Right hindlimb (tissue), 1 donor: ENCODE results near the gene ANK3.

Experiments
- DNase-seq: peaks from one replicate; pipeline ENCODE4 v3.0.0-alpha.2; 2018

The ANK3 gene

DNA sequence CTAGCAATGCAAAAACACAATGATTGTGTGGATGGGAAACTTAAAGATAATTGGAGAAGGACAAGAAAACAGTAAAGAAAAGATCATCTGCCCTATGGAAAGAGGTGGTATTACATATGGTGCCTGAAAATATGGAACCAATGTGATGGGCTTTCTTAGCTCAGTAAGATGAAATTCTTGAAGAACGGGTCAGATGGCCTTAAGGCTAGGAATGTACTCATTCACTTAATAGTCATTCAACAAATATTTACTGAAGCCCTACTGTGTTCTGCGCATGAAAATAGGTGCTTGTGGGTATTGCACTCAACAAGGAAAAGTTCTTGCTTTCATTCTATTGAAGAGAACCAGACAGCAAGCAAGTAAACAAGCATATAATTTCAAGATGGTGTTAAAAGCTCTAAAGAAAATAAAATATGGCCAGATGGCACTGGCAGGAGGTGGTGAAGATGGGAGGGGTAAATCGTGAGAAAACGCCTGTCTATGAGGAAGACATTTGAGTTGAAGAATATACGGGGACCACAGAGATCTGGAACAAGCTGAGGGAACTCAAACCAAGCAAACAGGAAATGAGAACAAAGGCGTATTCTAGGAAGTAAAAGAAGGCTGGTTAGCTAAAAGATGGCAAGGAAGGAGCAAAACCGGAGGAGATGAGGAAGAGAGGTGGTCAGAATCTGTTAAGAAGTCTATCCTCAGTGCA lies 179.7 kb downstream of the ANK3 start:
- DNase-seq: no peak

GRCh38 chr10:60208676-60209269 lies 180.9 kb downstream of the ANK3 start:
- no peak for DNase-seq

DNA sequence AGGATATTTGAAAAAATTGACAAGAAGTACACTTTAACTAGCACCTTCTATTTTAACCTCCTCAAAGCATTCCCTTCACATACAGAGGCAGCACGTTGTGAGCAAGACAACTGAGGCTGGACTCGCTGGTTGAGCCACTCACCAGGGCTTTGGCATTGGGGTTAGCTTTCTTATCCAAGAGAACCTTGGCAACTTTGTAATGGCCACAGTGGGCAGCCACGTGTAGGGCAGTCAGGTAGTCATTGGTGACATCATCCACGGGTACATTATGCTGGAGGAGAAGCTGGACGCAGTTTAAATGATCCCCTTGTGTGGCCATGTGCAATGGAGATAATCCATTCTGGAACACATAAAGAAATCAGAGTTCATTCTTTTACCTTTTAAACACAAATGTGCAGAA lies 181.8 kb downstream of the ANK3 start:
- no peak for DNase-seq

DNA sequence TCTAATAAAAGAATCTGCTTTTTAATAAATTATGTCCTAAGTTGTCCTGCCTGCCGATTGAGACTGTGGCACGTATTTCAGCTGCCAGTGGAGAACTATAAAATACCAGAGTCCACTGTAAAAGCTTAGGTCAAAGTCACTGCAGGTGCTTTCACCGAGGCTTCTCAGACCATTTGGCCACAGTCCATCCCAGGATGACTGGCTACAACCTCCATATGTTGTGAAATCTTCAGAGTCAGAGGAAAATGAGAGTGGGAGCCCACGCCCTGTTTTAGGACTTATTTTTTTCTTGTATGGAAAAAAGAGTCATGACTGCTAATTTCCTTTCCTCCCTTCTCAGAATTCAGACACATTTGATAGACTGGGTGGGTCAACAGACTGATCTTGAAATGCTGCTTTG lies 182.9 kb downstream of the ANK3 start:
- no peak for DNase-seq

DNA sequence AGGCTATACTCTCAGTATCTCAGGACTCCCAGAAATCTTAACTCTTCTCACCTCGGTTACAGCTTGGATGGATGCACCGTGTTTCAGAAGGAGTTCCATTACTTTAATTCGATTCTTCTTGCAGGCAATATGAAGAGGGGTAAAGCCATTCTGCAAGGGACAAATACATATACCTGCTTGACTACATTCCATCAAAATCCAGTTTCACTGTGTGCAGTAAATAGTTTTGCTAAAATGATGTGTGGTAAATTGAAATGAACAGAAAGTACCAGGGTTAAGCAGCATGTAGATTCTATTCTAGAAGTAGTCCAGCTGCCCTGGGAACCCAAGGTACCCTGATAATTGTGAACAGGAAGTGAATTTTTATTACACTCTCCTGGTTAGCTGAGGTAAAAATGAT lies 183.9 kb downstream of the ANK3 start:
- no peak for DNase-seq

DNA sequence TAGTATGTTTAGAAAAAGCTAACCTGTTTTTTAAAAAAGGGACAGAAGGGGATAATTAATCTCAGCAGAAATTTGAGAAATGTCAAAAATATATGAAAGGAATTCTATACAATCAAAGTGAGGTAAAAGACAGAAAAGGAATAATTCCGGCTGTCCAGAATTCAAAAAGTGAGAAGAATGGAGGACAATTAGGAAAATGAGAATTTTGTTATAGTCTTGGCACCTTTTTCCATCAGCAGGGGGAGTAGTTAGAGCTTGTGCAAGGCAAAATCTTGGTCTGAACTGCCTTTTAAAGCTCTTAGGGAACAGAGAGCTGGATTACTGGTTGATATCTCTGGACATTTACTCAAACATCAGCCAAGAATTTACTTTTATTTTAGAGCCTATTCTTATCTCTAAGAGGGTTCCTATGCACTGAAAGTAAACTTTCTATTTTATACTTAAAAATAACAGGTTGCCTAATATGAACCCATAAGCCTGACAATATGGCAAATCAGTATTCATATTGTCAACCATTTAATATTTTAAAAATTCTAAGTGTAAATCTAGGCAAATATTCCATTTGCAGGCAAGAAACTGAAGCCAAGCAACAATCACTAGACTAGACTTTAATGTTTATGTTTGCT lies 185.6 kb downstream of the ANK3 start:
- DNase-seq: no peak

- DNase-seq: no peak
Measured at GRCh38 chr10:60200682-60201053, 189.0 kb downstream of the ANK3 start.

DNA sequence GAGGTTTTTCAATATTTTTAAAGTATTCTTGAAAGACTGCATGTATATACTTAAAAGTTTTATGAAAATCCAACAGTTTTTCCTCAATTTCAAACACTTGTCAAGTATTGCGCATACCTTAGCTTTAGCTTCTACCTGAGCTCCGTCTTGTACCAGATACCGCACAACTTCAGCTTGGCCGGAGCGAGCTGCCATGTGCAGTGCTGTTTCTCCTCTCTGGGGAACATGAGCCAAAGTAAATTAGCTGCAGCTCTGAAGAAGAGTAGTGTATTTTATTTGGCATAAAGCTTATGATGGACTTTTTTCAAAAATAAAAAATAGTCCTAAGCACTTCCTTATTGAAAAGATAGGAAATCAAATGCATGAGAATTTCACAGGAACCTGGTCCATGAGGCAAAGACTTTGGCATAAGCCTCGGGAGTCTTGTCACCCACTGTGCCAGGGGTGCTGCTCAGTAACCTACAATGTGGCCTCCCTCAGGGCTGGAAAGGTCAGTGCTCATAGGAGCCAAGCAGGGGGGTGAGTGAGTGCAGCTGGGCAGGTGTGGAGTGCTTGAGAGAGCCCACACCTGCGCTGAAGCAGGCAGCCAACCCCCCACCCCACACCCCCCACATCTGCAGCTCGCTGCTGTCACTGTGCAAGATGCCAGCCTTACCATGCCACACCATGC lies 189.5 kb downstream of the ANK3 start:
- no peak for DNase-seq

- no peak for DNase-seq
Measured at GRCh38 chr10:60197206-60197605, 192.5 kb downstream of the ANK3 start.

DNA sequence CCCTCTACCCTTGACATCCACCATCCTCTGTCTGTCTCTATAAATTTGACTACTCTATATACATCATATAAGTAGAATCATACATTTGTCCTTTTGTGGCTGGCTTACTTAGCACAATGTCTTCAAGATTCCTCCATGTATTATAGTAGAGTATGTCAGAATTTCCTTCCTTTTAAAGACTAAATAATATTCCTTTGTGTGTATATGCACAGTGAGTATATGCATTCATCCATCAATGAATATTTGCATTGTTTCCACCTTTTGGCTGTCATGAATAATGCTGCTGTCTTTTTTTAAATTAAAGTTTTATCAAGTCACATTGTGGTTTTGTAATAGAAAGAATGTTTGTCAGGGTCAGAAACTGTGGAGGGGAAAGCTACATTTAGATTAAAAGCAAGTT lies 195.3 kb downstream of the ANK3 start:
- DNase-seq: no peak

DNA sequence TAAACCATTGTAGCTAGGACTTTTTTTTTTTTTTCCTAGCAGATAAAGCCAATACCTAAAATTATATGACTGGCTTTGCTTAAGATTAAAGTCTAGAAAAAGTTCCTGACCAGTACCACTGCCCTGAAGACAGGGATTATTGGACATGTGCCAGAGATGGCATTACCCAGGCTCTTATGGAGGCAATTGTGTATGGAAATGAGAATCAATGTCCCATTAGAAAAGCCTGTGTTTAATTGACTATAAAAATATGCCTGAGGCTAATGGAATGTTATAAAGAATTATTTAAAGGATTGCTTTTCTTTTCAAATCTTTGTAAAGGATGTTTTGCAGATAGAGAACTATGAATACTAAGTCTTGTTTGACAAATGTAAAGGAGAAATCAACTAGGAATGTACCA lies 196.7 kb downstream of the ANK3 start:
- DNase-seq: no peak

DNA sequence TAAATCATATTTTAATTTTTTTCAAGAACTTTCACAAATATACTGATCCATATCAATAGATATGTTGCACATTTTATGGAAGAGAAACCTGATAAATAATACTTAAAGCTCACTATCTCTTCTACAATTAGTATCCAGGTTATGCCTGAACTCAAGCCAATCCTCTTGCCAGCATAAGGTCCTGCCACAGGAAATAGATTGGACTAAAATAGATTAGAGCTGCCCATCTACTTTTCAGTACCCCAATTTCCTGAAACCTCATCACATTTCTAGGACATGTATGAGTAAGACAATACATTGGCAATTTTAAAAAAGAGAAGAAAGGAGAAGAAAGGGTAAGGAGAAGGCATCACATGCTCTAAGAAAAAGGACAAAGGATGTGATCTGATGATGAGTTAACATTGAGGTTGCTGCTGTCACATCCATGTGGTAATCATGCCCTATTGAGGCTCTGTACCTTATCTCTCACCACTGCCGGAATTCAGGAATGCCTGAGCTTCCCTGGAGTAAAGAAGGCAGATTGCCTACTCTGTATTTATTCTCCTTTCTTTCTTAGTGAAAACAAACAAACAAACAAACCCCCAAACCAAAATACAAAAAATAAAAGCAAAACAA lies 199.7 kb downstream of the ANK3 start:
- no peak for DNase-seq

DNA sequence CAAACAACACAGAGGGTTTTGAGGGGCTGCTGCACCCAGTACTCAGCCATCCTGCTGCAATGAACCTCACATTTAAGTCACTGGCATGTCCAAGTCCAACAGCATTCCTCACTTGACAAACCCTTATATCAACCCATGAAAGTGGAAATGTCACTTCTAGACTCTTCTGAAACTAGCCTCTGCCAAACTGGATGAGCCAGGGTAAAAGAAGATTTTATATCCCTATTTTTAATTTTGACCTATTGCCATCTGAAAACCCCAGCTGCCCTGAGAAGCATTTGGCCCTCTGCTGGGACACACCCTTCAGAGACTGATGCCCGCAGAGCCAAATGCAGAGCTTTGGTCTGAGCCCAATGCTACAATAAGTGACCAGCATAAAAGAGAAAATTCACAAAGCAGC lies 201.1 kb downstream of the ANK3 start:
- no peak for DNase-seq

DNA sequence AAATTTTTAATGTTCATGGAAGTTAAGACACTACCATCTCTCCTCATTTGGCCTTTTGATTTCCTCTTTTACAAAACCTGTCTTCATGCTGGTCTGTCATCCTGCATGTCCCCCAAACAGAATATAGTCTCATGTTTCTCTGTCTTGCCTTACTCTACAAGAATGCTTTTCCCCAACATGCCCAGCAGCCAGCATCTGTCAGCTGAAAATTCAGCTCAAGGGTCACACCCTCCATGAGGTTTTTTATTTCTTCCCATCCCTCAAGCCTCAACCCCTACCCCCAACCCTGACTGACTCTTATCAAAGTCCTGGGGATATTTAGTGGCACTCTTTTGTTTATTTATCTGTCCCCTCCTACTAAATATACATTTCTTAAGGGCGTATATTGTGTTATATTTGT lies 202.0 kb downstream of the ANK3 start:
- DNase-seq: no peak

- DNase-seq: no peak
Measured at GRCh38 chr10:60186315-60187071, 203.2 kb downstream of the ANK3 start.

- no peak for DNase-seq
Measured at GRCh38 chr10:60185421-60185820, 204.3 kb downstream of the ANK3 start.

- no peak for DNase-seq
Measured at GRCh38 chr10:60182691-60183090, 207.0 kb downstream of the ANK3 start.

- DNase-seq: no peak
Measured at GRCh38 chr10:60176925-60177324, 212.8 kb downstream of the ANK3 start.

DNA sequence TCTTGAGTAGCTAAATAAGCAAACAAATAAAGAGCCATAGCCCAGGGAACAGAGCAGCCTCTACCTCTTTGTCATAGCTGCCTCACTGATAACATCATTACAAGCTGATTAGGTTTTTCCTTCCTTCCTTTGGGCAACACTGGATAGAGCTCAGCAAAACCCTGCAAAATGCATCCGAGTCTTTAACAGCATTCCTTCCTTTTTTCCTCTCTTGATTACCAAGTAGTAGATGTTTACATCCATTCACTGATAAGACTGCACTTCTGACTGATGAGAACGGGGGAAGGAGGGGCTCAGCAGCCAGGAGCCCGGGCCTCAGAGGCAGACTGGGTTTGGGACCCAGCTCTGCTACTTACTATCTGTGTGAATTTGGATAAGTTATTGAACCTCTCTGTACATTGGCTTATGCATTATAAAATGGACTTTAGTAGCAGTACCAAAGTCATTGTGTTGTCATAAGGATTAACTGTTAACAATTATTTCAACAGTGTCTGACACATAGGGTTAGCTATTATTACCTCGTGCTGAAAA lies 214.2 kb downstream of the ANK3 start:
- no peak for DNase-seq

DNA sequence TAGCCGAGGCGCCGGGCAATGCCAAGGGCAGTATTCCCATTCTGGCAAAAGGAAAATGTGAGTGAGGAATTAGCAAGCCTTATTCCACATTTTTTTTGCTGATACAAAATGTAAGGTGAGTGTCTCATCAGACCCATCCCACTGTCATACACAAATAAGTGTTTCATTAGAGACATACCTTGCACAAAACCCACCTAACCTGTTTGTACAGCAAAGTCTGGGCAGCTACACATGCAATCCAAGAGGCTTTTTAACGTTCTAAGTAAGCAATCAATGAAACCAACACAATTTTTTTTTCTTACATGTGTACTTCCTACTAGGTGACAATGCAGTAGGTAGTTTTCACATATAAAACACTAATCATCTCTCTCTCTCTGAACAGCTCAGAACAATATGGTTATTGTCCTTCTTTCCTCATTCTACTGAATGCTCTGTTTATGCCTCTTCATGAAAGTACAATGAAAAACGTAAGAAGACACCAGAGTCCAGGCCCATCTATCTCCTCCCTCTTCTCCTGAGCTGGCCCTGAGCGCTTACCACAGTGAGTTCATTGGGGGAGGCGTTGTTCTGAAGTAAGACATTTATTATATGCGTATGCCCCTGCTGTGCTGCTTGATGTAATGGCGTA lies 217.2 kb downstream of the ANK3 start:
- DNase-seq: no peak

DNA sequence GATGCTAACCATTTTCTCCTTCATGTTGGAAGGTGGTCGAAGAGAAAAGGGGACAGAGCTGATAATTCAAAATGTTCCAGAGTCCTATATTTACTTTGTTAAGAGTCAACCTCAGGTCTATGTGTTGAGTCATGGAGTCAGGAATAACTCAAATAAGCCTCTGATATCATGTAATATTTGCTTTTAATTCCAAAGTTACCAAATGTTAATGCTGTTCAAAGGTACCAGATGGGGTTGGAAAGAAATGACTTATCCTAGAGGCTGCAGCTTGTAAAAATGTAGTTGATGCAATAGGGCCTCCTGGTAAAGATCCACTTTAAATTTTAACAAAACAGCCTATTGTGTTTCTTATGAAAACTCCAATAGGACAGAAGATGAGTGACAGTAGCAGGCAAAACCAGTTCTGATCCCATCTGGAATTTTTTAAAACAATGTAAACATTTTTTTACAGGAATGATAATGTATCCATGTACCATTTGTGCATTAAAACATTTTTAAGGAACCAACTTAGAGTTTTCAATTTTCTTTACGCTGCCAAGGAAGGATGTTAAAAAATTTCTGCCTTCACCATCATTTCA lies 218.2 kb downstream of the ANK3 start:
- DNase-seq: no peak

GRCh38 chr10:60170250-60170649 lies 219.4 kb downstream of the ANK3 start:
- DNase-seq: no peak
